ENCODE measurements around the gene SPIB.

DNA sequence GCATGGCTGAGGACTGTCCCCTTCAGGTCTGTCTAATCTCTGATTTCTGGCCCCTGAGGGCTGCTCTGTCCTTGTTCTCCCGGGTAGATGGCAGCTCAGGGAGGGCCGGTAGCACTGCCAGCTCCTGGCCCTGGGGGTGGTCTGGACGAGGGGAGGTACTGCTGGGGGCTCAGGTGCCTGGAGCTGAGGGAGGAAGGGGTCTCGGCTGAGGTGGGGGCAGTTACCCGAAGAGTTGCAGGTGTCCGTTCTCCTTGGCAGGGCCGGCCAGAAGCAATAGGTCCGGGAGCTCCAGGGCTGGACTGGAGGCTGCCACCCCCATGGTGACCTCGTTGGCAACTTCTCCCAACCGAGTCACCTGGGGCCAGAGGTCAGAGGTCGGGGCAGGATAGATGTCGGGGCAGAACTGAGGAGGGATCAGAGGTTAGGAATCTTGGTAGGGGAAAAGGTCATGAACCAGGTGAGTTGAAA is 56.4 kb downstream of the SPIB start:
- no peak for TF ChIP-seq CTCF (IDR thresholded peaks at IDR 0.05)
- no peak for TF ChIP-seq POLR2A (IDR thresholded peaks at IDR 0.05)
- no peak for TF ChIP-seq POLR2AphosphoS5 (IDR thresholded peaks at IDR 0.05)
